NT2/D1 (cell line): ENCODE measurements around the gene FAM229B.

Source experiments
- SUZ12 ChIP-seq: IDR thresholded peaks from 2 replicates; pipeline ENCODE4 v1.6.1; 2011; ENCODE audit not compliant: insufficient read length, insufficient read depth; ENCODE audit errors: extremely low read depth
- YY1 ChIP-seq: IDR thresholded peaks from 2 replicates; pipeline ENCODE4 v1.6.1; 2011; ENCODE audit not compliant: insufficient read length, insufficient read depth

GRCh38 chr6:112109262-112109661 lies 21.9 kb downstream of the FAM229B start:
- no peak for TF ChIP-seq YY1
- TF ChIP-seq SUZ12: no peak
